MM.1S (cell line): Measurements from ENCODE around the gene KRT5.

Experiments used
- EZH2 ChIP-seq: fragments of 300-600 bp; sonication (generic); optimal IDR thresholded peaks from 2 replicates; pipeline ENCODE3; 2017; ENCODE audit warnings: low read depth, mild to moderate bottlenecking, antibody characterized with exemption, low read length, mixed read lengths
- TF ChIP-seq, protein P1 (sequence below): fragments of 300-600 bp; sonication (generic); IDR thresholded peaks from 2 replicates; pipeline ENCODE4 v1.5.1; 2016; ENCODE audit warnings: antibody characterized with exemption, low read length, mixed read lengths

GRCh38 chr12:52494518-52494917, 25.7 kb downstream of the KRT5 start:
- TF ChIP-seq, protein P1, sequence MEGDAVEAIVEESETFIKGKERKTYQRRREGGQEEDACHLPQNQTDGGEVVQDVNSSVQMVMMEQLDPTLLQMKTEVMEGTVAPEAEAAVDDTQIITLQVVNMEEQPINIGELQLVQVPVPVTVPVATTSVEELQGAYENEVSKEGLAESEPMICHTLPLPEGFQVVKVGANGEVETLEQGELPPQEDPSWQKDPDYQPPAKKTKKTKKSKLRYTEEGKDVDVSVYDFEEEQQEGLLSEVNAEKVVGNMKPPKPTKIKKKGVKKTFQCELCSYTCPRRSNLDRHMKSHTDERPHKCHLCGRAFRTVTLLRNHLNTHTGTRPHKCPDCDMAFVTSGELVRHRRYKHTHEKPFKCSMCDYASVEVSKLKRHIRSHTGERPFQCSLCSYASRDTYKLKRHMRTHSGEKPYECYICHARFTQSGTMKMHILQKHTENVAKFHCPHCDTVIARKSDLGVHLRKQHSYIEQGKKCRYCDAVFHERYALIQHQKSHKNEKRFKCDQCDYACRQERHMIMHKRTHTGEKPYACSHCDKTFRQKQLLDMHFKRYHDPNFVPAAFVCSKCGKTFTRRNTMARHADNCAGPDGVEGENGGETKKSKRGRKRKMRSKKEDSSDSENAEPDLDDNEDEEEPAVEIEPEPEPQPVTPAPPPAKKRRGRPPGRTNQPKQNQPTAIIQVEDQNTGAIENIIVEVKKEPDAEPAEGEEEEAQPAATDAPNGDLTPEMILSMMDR: no peak
- no peak for TF ChIP-seq EZH2
